GM19240 (cell line): ENCODE data around the gene GNAL.
A peak's percentile ranks its signal among the peaks of the same experiment; 100 is the strongest.
"Not testable (repeated sequence)": the region's sequence is repeated elsewhere in the genome, so short reads cannot be mapped to it uniquely, and the experiment has no call there.

ENCODE experiments used
- DNase-seq: peaks from one replicate; pipeline ENCODE4 v3.0.0; 2011; ENCODE audit warnings: low spot score; ENCODE audit not compliant: insufficient read length

GNAL gene

DNA sequence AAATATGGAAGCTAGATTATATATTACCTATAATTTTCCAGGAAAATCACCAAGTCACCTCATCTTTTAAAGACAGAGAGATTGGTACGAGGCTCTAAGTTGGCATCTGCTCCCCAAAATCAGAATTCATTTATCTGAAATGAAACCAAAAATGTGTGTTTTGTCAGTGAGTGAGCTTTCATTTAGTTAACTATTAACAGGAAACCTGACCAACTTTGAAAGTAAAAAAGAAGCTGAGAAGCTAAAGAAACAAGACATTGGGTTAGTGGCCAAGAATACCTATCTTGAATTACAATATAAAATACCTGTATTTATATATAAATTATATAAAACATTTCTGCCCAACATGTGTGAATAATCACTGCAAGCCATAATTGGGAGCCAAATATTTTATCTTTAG, 217.1 kb downstream of the GNAL start:
- DNase-seq: no peak

DNA sequence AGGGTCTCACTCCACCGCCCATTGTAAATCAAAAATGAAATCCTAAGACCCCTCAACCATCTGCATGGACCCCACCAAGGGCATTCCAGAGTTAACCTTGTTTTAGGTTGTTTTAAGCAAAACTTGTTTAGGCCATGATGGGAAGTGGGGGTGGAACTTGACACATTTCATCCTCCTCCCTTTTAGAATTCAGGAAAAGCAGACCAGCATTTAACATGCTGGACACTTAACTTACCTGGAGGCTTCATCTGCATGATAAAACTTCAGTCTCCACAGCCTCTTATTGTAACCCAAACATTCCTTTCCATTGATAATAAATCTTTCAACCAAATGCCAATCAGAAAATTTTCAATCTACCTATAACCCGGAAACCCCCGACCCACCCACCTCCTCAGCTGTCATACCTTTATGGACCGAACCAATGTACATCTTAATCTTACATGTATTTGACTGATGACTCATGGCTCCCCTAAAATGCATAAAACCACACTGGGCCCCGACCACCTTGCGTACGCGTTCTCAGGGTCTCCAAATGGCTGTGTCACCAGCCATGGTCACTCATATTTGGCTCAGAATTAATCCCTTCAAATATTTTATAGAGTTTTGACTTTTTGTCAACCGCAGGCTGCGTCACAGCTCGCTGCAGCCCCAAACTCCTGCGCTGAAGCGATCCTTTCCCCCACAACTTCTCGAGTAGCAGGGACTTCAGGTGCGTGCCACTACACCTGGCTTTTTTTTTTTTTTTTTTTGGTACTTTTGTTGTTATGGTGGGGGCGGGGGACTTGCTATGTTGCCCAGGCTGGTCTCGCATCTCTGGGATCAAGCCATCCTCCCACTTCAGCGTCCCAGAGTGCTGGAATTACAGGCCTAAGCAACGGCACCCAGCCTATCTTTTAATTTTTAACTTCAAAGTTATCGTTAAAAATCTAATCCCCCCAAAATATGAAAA, 218.1 kb downstream of the GNAL start:
- DNase-seq: no peak

DNA sequence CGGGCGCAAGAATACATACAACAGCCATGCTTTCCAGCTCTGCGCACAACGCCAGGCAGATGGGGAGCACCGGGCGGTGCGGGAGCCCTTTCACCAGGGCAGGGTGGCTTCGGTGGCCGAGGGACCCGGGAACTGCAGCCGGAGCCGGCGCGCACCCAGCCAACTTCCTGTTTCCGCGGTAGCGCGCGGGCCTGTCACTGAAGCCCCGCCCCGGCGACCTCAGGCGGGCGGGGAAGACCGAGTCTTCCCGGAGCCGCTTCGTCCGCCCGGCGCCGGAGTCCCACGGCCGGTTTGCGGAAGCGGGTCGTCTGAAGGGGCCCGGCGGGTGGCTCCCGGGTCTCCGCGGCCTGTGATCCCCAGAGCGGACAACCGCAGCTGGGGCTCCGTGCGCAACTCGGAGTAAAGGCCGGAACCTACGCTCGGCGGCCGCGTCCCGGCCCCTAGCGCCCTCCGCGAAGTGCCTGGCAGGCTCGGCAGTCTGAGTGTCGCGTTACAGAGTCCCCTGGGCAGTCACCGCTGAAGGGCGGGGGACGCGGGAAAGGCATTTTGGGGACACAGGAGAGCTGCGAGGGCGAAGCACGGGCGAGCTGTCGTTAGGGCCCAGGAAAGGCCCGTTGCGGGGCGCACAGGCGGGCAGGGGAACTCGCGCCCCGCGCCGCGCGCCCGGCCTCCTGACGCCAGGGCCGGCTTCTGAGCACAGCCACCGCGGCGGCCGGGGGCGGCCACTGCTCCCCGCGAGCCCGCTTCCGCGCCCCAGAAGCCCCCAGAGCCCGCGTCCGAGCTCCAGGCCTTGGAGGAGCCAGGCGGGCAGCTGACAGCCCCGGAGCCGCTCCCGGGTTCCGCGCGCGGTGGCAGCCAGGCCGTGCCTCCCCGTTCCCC, 219.4 kb downstream of the GNAL start, which contains the start of gene MPPE1:
TSS of gene MPPE1 (minus strand) at position 136 of the 879 bp plus-strand sequence. CDS start 11,053 bp downstream, outside the sequence.
- peak; percentile 80 for DNase-seq

DNA sequence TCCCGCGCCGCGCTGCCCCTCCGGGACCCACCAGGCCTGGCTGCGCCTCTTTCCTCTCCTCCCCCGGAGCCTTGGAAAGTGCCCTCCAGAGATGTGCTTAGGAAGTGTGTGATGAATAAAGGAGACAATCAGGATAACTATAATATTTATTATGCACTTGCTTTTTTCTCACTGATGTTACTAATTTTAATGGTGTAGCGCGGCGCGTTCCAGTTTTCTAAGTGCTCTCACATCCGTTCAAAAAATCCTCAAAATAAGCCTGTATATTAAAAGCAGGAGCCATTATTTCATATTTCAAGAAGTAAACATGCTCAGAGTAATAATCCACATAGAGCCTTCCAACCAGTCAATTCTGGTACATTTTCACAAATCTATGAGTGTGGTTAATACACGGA, 220.0 kb downstream of the GNAL start:
- DNase-seq: no peak

DNA sequence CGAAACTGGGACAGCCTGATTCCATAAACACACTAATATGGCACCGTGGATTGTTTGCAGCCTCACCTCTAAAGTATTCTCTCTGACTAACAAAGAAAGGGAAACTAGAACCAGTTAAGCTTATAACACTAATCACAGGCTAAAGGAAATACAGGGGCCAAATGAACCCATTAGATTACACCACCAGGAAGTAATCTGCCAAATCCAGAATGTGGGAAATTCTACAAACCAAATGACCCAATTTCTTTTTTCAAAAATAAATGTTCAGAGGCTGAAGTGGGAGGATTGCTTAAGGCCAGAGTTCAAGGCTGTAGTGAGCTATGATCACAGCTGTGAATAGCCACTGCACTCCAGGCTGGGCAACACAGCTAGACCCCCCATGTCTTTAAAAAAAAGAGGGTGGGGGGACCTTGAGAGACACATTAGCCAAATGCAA, 220.5 kb downstream of the GNAL start:
- no peak for DNase-seq

DNA sequence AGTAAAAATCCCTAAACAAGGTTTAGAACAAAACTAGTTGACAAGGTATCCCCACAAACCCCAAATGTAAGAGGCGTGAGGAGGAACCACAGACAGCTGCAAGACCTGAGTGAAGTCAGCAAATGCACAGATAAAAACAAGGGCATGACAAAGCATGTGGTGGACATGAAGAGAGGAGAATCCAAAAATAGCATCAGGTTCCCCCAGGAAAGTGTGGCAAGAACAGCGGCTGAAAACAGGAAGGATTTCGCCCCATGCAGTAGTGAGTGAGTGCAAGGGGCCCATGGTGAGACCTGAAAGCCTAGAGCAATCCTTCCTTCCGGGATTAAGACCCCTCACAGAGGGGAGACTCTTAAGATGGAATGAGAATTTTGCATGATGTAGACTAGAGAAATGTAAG, 227.8 kb downstream of the GNAL start:
- not testable (repeated sequence) for DNase-seq

DNA sequence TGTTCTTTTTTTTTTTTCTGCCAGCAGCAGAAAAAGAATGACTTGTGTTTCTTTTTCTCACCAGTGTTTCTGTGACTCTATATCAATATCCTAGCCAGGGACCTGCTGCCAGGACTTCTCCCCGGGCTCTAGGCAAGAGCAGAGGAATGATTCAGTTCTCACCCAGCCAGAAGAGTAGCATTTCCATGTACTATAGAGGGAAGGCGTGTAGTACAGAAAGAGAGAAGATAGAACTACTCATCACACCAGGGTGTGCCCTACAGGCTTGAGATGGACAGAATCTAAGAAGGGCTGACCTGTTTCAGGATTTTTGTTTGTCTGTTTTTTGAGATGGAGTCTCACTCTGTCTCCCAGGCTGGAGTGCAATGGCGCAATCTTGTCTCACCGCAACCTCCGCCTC, 230.5 kb downstream of the GNAL start:
- DNase-seq: not testable (repeated sequence)

DNA sequence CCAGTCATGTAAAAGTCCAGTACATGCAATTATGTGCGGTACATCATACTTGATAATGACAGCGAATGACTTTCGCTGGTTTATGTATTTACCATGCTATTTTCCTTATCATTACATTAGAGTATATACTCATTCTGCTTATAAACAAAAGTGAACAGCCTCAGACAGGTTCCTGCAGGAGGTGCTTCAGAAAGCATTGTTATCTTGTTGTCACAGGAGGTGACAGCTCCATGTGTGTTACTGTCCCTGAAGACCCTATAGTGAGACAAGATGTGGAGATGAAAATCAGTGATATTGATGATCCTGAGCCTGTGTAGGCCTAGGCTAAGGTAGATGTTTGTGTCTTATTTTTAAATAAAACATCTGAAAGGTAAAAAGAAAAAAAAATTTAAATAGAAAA, 234.4 kb downstream of the GNAL start:
- no peak for DNase-seq

DNA sequence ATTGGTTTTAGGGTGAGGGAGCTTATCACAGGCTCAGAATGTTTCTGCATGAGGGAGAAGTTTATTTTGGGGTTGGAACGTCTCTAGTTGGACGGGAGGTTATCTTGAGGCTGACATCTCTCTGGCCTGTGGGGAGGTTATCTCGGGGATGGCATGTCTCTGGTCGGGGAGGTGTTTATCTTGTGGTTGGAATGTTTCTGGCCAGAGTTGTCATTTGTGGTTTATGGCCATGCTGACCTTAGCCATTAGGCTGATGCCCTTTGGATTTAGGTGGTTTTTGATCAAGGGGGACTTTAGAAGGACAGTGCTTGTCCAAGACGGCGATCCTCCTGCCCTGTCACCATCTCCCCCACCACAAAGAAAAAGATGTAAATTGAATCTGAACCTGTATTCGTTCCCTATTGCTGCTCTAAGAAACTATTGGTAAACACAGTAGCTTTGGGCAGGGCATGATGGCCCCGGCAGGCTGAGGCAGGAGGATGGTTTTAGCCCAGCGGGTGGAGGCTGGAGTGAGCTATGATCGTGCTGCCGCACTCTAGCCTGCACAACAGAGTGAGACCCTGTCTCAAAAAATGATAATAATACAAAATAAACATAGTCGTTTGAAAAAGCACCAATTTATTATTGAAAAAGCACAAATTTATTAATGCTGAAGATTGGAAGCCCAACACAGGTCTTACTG, 236.9 kb downstream of the GNAL start:
- DNase-seq: no peak

DNA sequence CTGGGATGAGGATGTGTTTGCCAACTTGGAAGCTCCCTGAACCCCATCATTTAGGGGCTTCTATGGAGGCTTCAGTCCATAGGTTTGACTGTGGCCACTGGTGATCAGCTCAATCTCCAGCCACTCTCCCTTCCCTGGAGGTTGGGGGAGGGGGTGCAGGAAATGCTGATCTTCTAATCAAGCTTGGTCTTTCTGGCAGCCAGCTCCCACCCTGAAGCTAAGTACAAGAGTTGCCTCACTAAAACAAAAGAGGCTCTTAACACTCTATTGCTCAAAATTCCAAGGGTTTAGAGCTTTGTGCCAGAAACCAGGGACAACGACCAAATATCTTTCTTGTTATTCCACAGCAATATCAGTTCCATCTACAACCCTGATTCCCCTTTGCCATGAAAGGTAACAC, 238.4 kb downstream of the GNAL start:
- no peak for DNase-seq

DNA sequence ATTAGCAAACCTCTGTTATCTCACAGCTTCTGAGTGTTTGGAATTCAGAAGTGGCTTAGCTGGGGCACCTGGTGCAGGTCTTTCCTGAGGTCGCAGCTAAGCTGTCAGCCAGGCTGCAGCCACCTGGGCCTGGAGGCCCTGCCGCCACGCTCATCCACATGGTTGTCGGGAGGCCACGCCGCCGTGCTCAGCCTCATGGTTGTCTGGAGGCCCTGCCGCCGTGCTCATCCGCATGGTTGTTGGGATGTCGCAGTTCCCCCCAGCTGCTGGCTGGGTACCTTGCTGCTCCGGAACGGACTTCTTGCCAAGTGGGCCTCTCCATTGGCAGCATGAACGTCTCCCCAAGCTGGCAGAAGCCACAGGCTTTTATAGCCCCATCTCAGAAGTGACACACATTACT, 243.3 kb downstream of the GNAL start:
- no peak for DNase-seq
